ENCODE measurements around the gene HTR4. TPM values are rescaled to one million over a fixed set of nuclear protein-coding genes. Genes with fewer than 3 reads are reported as not detected.

The HTR4 gene
- polyA plus RNA-seq, 1 donor (not counting 4 experiments of a cell fraction or from before 2014, with no cell fraction given): not detected

DNA sequence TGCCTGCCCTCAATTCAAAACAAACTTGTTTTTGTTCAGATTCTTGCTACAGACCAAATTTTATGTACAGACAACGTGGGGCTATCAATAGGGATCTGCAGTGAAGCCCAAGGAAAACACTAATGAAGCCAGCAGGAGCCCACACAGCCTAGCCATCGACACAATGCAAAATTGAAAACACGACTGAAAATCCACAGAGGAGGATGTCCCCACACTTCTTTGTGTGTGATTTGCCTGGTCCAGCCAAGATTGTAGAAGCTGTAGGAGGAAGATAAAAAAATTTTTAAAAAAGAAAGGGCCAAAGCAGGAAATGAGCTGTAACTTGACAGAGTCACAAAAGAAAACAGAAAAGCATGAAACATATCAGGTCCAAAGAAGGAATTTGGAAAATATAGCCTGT lies 34.8 kb downstream of the HTR4 start:
- no peaks in the 10 kb centered on the region for H3K79me2 ChIP-seq (ENCODE audit: control insufficient read depth, insufficient read depth, low read length)
- dilution Hi-C loops (cut with MboI; ENCODE audit: extremely low pct_ligation_motif_present, low sequenced_read_pairs): no loop called here
- TF ChIP-seq, protein P1, sequence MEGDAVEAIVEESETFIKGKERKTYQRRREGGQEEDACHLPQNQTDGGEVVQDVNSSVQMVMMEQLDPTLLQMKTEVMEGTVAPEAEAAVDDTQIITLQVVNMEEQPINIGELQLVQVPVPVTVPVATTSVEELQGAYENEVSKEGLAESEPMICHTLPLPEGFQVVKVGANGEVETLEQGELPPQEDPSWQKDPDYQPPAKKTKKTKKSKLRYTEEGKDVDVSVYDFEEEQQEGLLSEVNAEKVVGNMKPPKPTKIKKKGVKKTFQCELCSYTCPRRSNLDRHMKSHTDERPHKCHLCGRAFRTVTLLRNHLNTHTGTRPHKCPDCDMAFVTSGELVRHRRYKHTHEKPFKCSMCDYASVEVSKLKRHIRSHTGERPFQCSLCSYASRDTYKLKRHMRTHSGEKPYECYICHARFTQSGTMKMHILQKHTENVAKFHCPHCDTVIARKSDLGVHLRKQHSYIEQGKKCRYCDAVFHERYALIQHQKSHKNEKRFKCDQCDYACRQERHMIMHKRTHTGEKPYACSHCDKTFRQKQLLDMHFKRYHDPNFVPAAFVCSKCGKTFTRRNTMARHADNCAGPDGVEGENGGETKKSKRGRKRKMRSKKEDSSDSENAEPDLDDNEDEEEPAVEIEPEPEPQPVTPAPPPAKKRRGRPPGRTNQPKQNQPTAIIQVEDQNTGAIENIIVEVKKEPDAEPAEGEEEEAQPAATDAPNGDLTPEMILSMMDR (optimal IDR thresholded peaks at IDR 0.05 in 1 of 3, IDR thresholded peaks at IDR 0.05 in 1 of 3, conservative IDR thresholded peaks at IDR 0.05 in 1 of 3; ENCODE audit: extremely low read depth in 1 of 3, insufficient read depth in 2 of 3, low read length in 3 of 3): no peak
- no peak for TF ChIP-seq EZH2 (IDR thresholded peaks at IDR 0.05; ENCODE audit: low read length)
- no peak overlapping the region for H3K4me2 ChIP-seq (ENCODE audit: control insufficient read depth, extremely low read depth, insufficient read depth, low read depth, low read length)
- no peaks in the 10 kb centered on the region for H3K36me3 ChIP-seq (ENCODE audit: control insufficient read depth in 2 of 2, extremely low read depth in 1 of 2, insufficient read depth in 2 of 2, low read length in 2 of 2)
- no peak overlapping the region for H3K27ac ChIP-seq (ENCODE audit: control insufficient read depth, insufficient read depth, low read length)
- no peaks in the 10 kb centered on the region for H4K20me1 ChIP-seq (ENCODE audit: control insufficient read depth, extremely low read depth, insufficient read depth, low read length)
- DNase-seq (ENCODE audit: low read depth, low spot score) (no peak), FAIRE-seq (no peak)
- no peaks in the 10 kb centered on the region for H3K27me3 ChIP-seq (ENCODE audit: control insufficient read depth, extremely low read depth, insufficient read depth, low read length)
- H3K9me1 ChIP-seq (ENCODE audit: control insufficient read depth, extremely low read depth, insufficient read depth, low read length): no peaks in the 10 kb centered on the region
- H2AFZ ChIP-seq (ENCODE audit: control insufficient read depth, low read length): no peak overlapping the region
- H3K4me1 ChIP-seq (ENCODE audit: control insufficient read depth, extremely low read depth, insufficient read depth, low read length): peaks cover 14% of the 10 kb centered on the region
- no peak overlapping the region for H3K4me3 ChIP-seq (ENCODE audit: control insufficient read depth in 2 of 3, extremely low read depth in 1 of 3, insufficient read depth in 2 of 3, low read depth in 1 of 3, low read length in 3 of 3)
- no peaks in the 10 kb centered on the region for H3K9me3 ChIP-seq (ENCODE audit: control insufficient read depth, low read depth, low read length)
- no peak overlapping the region for H3K9ac ChIP-seq (ENCODE audit: control insufficient read depth, extremely low read depth, insufficient read depth, low read length)

DNA sequence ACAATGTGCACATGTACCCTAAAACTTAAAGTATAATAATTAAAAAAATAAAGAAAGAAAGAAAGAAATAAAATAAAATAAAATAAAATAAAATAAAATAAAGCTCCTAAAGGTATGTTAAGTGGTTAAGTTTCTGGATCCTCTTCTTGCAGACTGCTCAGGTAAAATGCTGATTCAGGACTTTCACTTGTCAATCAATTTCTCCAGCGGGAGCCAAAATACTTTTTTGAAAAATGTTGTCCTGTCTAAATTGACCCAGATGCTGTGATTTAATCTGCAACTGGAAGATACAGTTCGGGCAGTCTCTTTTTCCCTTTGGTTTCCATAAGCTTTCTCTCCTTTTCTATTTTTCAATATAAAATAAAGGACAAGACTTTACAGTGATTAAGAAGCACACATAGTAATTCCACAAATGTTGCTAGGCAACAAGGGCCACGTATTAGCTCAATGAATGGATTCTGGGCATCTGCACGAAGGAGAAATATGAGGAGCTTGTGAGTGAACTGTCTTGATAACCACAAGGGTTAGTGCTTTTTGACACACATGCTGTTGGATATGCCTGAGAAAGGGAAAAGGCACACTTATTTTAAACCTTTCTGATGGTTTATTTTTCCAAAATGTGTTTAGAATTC lies 38.6 kb downstream of the HTR4 start:
- H4K20me1 ChIP-seq (ENCODE audit: control insufficient read depth, extremely low read depth, insufficient read depth, low read length): no peaks in the 10 kb centered on the region
- DNase-seq (ENCODE audit: low read depth, low spot score) (no peak), FAIRE-seq (no peak)
- no peak overlapping the region for H3K4me3 ChIP-seq (ENCODE audit: control insufficient read depth in 2 of 3, extremely low read depth in 1 of 3, insufficient read depth in 2 of 3, low read depth in 1 of 3, low read length in 3 of 3)
- TF ChIP-seq EZH2 (IDR thresholded peaks at IDR 0.05; ENCODE audit: low read length): no peak
- TF ChIP-seq, protein P1 (optimal IDR thresholded peaks at IDR 0.05 in 1 of 3, IDR thresholded peaks at IDR 0.05 in 1 of 3, conservative IDR thresholded peaks at IDR 0.05 in 1 of 3; ENCODE audit: extremely low read depth in 1 of 3, insufficient read depth in 2 of 3, low read length in 3 of 3): no peak
- no peak overlapping the region for H3K9ac ChIP-seq (ENCODE audit: control insufficient read depth, extremely low read depth, insufficient read depth, low read length)
- H3K27me3 ChIP-seq (ENCODE audit: control insufficient read depth, extremely low read depth, insufficient read depth, low read length): no peaks in the 10 kb centered on the region
- no peaks in the 10 kb centered on the region for H3K9me3 ChIP-seq (ENCODE audit: control insufficient read depth, low read depth, low read length)
- dilution Hi-C loops (cut with MboI; ENCODE audit: extremely low pct_ligation_motif_present, low sequenced_read_pairs): no loop called here
- no peak overlapping the region for H2AFZ ChIP-seq (ENCODE audit: control insufficient read depth, low read length)
- H3K4me1 ChIP-seq (ENCODE audit: control insufficient read depth, extremely low read depth, insufficient read depth, low read length): no peaks in the 10 kb centered on the region
- no peak overlapping the region for H3K27ac ChIP-seq (ENCODE audit: control insufficient read depth, insufficient read depth, low read length)
- H3K79me2 ChIP-seq (ENCODE audit: control insufficient read depth, insufficient read depth, low read length): no peaks in the 10 kb centered on the region
- no peak overlapping the region for H3K4me2 ChIP-seq (ENCODE audit: control insufficient read depth, extremely low read depth, insufficient read depth, low read depth, low read length)
- no peaks in the 10 kb centered on the region for H3K36me3 ChIP-seq (ENCODE audit: control insufficient read depth in 2 of 2, extremely low read depth in 1 of 2, insufficient read depth in 2 of 2, low read length in 2 of 2)
- no peaks in the 10 kb centered on the region for H3K9me1 ChIP-seq (ENCODE audit: control insufficient read depth, extremely low read depth, insufficient read depth, low read length)

Data from keratinocyte (primary cell).